Gastrocnemius medialis (tissue), 4 donors: ENCODE measurements around the gene RIPOR1. TPM values are rescaled to one million over a fixed set of nuclear protein-coding genes. Genes with fewer than 3 reads are reported as not detected.

Experiments used
- ATAC-seq, 2 donors: fragments of 150-250 bp; one replicate each; pipeline ENCODE4 v1.9.1; 2016
- DNase-seq, 2 donors: peaks; one replicate each; pipeline ENCODE4 v3.0.0-alpha.2; 2019
- H3K27ac ChIP-seq, 4 donors: fragments of 200-600 bp; sonication (generic); 1 replicate in 1 of 4; 2 replicates in 3 of 4; pipeline ENCODE4 v1.5.1; 2016 to 2018; ENCODE audit warnings: mild to moderate bottlenecking in 2 of 4, moderate library complexity in 1 of 4
- H3K27me3 ChIP-seq, 3 donors: fragments of 200-600 bp; sonication (generic) in 2 of 3; 1 replicate in 1 of 3; 2 replicates in 2 of 3; pipeline versions ENCODE4 v1.5.1 to v1.6.0; 2016 to 2019; ENCODE audit warnings: mild to moderate bottlenecking in 1 of 3, moderate library complexity in 1 of 3
- H3K36me3 ChIP-seq, 2 donors: fragments of 200-600 bp; sonication (generic) in 1 of 2; one replicate each; pipeline ENCODE4 v1.5.1; 2017 to 2018
- H3K4me1 ChIP-seq, 2 donors: fragments of 200-600 bp; sonication (generic) in 1 of 2; one replicate each; pipeline ENCODE4 v1.5.1; 2016 to 2017; ENCODE audit warnings: mild to moderate bottlenecking in 2 of 2
- H3K4me3 ChIP-seq, 4 donors: fragments of 200-600 bp; sonication (generic) in 3 of 4; 1 replicate in 1 of 4; 2 replicates in 3 of 4; pipeline ENCODE4 v1.5.1; 2016 to 2019; ENCODE audit warnings: mild to moderate bottlenecking in 2 of 4
- H3K9me3 ChIP-seq, 3 donors: fragments of 200-600 bp; sonication (generic) in 2 of 3; 1 replicate in 1 of 3; 2 replicates in 2 of 3; pipeline ENCODE4 v1.5.1; 2016 to 2019
- POLR2A ChIP-seq, 2 donors: fragments of 450-650 bp; IDR thresholded peaks; one replicate each; pipeline ENCODE4 v1.6.1; 2017; ENCODE audit warnings: antibody characterized with exemption in 2 of 2, mild to moderate bottlenecking in 2 of 2, moderate library complexity in 2 of 2
- in situ Hi-C, 4 donors: fragments of 200-750 bp; cut with MboI; loops; one replicate each; pipeline versions ENCODE4 v1.15.0 to v1.8.0; 2017; ENCODE audit warnings: low sequenced_read_pairs in 4 of 4
- intact Hi-C: fragments of 100-400 bp; cut with DNase I; formaldehyde crosslinking; loops from one replicate; pipeline ENCODE4 v1.15.1; 2023; ENCODE audit warnings: low total_unique reads
- total RNA-seq, 4 donors: library from RNA; depleted of rRNA; stranded (reverse); fragments of >200 nt; gene quantifications; one replicate each; pipeline versions ENCODE4 v1.1.0 to v1.2.3, GENCODE V29; 2016
- TF ChIP-seq, protein P1 (sequence below), 5 experiments: fragments of 450-650 bp in 3 of 5; fragments of 200-600 bp in 2 of 5; sonication (generic) in 2 of 5; IDR thresholded peaks in 4 of 5; conservative IDR thresholded peaks in 1 of 5; 1 replicate in 4 of 5; 2 replicates in 1 of 5; pipeline ENCODE4 v1.5.1; 2016 to 2019; ENCODE audit warnings: antibody characterized with exemption in 5 of 5, mild to moderate bottlenecking in 3 of 5, moderate library complexity in 3 of 5

RIPOR1 gene
- total RNA-seq, 4 donors from 2014 or later = 10.6 to 65.4 (median 25.1) TPM

DNA sequence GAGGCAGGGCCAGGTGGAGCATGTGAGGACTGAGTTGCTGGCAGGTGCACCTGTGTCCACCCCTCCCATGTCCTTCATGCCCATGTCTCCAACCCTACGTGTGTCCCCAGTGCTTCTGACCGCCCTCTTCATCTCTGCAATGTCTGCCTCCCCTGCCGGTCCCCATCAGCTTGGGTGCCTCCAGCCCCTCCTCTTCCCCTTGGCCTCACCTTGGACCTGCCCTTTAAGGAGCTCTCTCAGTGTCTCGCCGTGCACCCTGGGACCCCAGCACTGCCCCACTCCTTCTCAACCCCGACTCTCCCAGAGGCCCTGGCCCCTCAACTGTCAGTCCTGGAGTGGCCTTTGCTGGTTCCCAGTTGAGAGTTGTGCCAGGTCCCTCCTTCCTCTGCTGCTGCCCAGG, 15.0 kb downstream of the RIPOR1 start:
- in situ Hi-C loops = loop anchor here in 1 of 4 donors (10.0 kb wide), 1 partner anchor 101 kb away; the partner anchor contains the start of gene CARMIL2

DNA sequence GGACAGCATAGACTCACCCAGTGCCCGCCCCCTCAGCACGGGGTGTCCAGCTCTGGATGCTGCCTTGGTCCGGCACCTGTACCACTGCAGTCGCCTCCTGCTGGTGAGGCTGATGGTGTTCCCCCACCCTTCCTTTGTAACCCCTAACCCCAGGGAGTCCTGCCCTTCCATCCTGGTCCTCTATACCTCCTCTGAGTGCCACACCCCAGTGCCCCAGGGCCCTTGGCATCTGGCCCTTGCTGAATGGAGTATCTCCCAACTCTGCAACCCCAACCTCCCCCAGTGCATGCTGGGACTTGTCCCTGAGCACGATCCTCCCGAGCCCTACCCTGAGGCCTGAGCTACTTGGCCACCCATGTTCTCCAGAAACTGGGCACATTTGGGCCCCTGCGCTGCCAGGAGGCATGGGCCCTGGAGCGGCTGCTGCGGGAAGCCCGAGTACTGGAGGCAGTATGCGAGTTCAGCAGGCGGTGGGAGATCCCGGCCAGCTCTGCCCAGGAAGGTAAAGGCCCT, 15.8 kb downstream of the RIPOR1 start:
- H3K27me3 ChIP-seq = no peaks in the 10 kb centered on the region
- peaks cover 26 to 34% of the 10 kb centered on the region in 2 donors for H3K4me1 ChIP-seq
- H3K9me3 ChIP-seq = no peaks in the 10 kb centered on the region
- ATAC-seq (no peak), DNase-seq (no peak)
- peaks cover 0 to 62% of the 10 kb centered on the region in 2 donors for H3K36me3 ChIP-seq
- TF ChIP-seq, protein P1, sequence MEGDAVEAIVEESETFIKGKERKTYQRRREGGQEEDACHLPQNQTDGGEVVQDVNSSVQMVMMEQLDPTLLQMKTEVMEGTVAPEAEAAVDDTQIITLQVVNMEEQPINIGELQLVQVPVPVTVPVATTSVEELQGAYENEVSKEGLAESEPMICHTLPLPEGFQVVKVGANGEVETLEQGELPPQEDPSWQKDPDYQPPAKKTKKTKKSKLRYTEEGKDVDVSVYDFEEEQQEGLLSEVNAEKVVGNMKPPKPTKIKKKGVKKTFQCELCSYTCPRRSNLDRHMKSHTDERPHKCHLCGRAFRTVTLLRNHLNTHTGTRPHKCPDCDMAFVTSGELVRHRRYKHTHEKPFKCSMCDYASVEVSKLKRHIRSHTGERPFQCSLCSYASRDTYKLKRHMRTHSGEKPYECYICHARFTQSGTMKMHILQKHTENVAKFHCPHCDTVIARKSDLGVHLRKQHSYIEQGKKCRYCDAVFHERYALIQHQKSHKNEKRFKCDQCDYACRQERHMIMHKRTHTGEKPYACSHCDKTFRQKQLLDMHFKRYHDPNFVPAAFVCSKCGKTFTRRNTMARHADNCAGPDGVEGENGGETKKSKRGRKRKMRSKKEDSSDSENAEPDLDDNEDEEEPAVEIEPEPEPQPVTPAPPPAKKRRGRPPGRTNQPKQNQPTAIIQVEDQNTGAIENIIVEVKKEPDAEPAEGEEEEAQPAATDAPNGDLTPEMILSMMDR (IDR thresholded peaks at IDR 0.05 in 4 of 5, conservative IDR thresholded peaks at IDR 0.05 in 1 of 5) = no peak
- no peak for TF ChIP-seq POLR2A (IDR thresholded peaks at IDR 0.05)
- no peak overlapping the region for H3K4me3 ChIP-seq
- in situ Hi-C loops (loop anchor here in 1 of 4 donors (10.0 kb wide), 1 partner anchor 100 kb away; the partner anchor contains the start of gene CARMIL2), intact Hi-C loops (no loop called here)
- peak overlapping the region in 1 of 4 donors; percentile 74 for H3K27ac ChIP-seq

More for the DNA sequence above, 15.0 kb downstream of the RIPOR1 start:
- no peaks in the 10 kb centered on the region for H3K9me3 ChIP-seq
- H3K27ac ChIP-seq = no peak overlapping the region
- DNase-seq = no peak
- H3K27me3 ChIP-seq = no peaks in the 10 kb centered on the region
- peaks cover 0 to 62% of the 10 kb centered on the region in 2 donors for H3K36me3 ChIP-seq
- peaks cover 27 to 35% of the 10 kb centered on the region in 2 donors for H3K4me1 ChIP-seq
- no peak overlapping the region for H3K4me3 ChIP-seq
- intact Hi-C loops = no loop called here
- TF ChIP-seq, protein P1 (IDR thresholded peaks at IDR 0.05 in 4 of 5, conservative IDR thresholded peaks at IDR 0.05 in 1 of 5) = no peak
- TF ChIP-seq POLR2A (IDR thresholded peaks at IDR 0.05) = no peak
- no peak for ATAC-seq

DNA sequence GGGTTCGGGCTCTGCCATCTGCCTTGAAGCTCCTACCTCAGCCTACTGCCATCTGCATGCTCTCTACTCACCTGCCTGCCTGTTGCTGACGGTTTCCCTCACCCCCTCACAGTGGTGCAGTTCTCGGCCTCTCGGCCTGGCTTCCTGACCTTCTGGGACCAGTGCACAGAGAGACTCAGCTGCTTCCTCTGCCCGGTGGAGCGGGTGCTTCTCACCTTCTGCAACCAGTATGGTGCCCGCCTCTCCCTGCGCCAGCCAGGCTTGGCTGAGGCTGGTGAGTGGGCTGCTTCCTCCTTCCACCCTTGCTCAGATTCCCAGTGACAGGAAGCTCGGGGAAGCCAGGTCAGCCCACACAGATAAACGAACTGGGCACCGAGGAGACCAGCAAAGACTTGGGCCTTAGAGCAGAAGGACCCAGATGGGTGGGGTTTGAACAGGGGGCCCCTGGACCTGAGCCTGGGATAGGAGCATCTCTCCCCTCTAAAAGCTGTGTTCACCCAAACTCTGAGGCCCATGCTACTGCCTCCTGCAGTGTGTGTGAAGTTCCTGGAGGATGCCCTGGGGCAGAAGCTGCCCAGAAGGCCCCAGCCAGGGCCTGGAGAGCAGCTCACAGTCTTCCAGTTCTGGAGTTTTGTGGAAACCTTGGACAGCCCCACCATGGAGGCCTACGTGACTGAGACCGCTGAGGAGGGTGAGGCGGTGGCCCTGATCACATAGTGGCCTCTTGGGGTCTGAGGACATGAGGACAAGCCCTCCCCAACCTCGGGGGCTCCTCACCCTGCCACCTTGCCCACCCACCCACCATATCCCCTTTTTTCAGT, 16.4 kb downstream of the RIPOR1 start:
- H3K36me3 ChIP-seq = peaks cover 0 to 57% of the 10 kb centered on the region in 2 donors
- H3K4me1 ChIP-seq = peaks cover 33 to 41% of the 10 kb centered on the region in 2 donors
- TF ChIP-seq, protein P1 (IDR thresholded peaks at IDR 0.05 in 4 of 5, conservative IDR thresholded peaks at IDR 0.05 in 1 of 5) = no peak
- no peak for TF ChIP-seq POLR2A (IDR thresholded peaks at IDR 0.05)
- H3K27me3 ChIP-seq = no peaks in the 10 kb centered on the region
- in situ Hi-C loops = loop anchor here in 1 of 4 donors (10.0 kb wide), 1 partner anchor 100 kb away; the partner anchor contains the start of gene CARMIL2
- peak overlapping the region; percentile 46 to 74 (median 62) for H3K27ac ChIP-seq
- intact Hi-C loops = no loop called here
- DNase-seq (no peak), ATAC-seq (no peak)
- no peaks in the 10 kb centered on the region for H3K9me3 ChIP-seq
- H3K4me3 ChIP-seq = no peak overlapping the region

DNA sequence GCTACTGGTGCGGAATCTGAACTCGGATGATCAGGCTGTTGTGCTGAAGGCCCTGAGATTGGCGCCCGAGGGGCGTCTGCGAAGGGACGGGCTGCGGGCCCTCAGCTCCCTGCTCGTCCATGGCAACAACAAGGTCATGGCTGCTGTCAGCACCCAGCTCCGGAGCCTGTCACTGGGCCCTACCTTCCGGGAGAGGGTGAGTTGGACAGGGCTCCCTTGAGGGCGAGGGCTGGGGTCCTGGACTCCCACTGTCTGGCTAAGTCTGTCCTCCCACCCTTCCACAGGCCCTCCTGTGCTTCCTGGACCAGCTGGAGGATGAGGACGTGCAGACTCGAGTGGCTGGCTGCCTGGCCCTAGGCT, 17.0 kb downstream of the RIPOR1 start:
- intact Hi-C loops = loop anchor here (2.0 kb wide), 1 partner anchor 99 kb away; the partner anchor contains the start of gene CARMIL2
- Histone ChIP-seq H3K4me1 (peaks cover 38 to 47% of the 10 kb centered on the region in 2 donors), H3K27me3 (no peaks in the 10 kb centered on the region), H3K4me3 (no peak overlapping the region), H3K36me3 (peaks cover 0 to 51% of the 10 kb centered on the region in 2 donors), H3K9me3 (no peaks in the 10 kb centered on the region), H3K27ac (peak overlapping the region; percentile 46 to 74 (median 62))
- in situ Hi-C loops = loop anchor here in 1 of 4 donors (10.0 kb wide), 1 partner anchor 99 kb away; the partner anchor contains the start of gene CARMIL2
- TF ChIP-seq POLR2A (IDR thresholded peaks at IDR 0.05) = no peak
- TF ChIP-seq, protein P1 (IDR thresholded peaks at IDR 0.05 in 4 of 5, conservative IDR thresholded peaks at IDR 0.05 in 1 of 5) = no peak
- no peak for DNase-seq
- no peak for ATAC-seq
